HG03575 (cell line): ENCODE data around the gene TP53TG5.
"Not testable (repeated sequence)": the region's sequence is repeated elsewhere in the genome, so short reads cannot be mapped to it uniquely, and the experiment has no call there.

Experiments
- ATAC-seq: cut with Tn5 transposase; IDR thresholded peaks from one replicate; pipeline ENCODE4 v1.9.1; 2021; ENCODE audit not compliant: unreplicated experiment, insufficient number of reproducible peaks, low FRiP score; ENCODE audit errors: extremely low read depth

TP53TG5 gene

DNA sequence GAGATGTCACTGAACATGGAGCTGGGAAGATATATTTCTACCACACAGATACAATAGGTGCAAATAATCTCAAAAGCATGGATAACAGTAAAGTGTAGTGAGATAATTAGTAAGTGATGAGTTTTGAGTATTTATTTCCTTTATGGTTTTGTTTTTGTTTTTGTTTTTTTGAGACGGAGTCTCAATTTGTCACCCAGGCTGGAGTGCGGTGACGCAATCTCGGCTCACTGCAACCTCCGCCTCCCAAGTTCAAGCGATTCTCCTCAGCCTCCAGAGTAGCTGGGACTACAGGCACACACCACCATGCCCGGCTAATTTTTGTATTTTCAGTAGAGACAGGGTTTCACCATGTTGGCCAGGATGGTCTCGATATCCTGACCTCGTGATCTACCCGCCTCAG, 27.3 kb downstream of the TP53TG5 start:
- not testable (repeated sequence) for ATAC-seq

DNA sequence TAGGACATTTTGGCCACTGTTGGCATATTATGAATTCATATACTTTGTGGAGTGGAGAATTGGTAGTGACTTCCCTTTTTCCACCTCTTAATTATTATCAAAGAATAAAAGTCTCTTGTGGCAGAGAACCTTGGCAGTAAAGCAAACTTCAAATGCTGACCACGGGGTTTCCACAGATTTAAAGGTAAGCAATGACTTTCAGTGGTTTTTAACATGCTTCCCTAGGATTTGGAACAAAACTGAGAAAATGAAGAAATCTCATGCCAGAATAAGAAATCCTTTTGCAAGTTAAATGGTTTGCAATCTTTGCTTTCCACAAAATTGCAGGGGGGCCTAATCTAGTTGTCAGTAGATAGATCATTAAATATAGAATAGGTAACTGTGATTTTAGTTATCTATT, 27.9 kb downstream of the TP53TG5 start:
- ATAC-seq = no peak

DNA sequence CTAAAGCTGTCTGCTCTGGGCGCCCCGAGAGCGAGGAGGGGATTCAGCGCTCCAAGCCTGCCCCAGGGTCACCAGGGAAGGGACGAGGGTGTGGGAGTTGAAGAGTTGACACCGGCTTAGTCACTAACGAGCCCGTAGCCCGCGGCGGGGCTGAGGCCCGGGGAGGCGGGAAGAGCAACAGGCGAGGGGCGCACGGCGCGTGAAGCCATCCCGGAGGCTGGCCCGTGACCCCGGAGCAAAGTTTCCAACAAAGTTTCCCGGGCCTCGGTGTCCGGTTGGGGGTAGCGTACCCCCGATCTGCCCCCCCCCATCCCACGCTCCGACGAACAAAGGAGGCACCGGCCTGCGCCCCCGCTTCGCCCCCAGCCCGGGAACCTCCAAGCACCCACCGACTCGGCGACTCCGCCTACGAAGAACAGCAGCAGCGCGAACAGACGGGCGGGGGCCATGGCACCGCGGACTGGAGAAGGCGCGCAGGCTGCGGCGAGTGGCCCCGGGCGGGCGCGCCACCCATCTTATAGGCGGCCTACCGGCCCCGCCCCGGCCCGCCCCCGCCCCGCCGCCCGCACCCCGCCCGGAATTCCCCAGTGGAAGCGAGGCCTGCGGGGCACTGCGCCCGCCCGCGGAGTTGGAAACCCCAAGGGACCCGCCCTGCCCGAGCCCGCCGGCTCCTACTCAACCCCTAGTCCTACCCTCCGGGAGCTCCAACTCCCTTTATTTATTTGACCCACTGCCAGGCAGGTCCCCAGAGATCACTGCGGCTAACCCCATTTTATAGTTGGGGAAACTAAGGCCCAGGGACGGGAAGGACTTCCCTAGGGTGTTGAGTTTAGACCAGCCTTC, 30.0 kb downstream of the TP53TG5 start, which contains the start of gene SDC4:
Gene SDC4 (minus strand): TSS at position 489 of the 843 bp plus-strand sequence. CDS start 40 bp downstream, at position 449.
- no peak for ATAC-seq

DNA sequence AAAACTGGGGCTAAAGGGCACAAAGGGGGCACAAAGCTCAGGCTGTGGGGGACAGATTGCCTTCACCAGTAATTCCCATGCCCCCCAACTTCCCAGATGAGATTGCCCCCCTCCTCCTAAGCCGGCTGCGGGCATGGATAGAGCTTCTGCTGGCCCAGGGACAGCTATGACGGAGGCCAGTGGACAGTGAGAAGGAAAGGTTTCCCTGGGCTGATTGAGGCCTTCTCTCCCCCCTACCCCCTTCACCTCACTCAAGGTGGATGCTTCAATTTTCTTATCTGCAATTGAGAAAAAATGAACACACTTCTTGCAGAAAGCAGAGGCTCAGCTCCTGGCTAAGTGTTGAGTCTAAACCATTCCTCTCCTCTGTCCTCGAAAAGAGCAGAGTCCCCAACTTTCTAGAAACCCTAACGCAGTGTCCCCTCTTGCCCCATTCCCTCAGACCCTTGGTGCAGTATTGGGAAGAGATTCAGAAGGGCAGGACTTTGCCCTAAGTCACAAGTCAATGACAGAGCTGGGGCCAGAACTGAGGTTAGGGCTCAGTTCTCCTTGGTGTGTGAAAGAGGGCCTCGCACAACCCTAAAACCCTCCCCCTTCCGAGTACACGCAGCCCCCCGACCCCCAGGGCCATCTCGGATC, 30.7 kb downstream of the TP53TG5 start:
- ATAC-seq = no peak

DNA sequence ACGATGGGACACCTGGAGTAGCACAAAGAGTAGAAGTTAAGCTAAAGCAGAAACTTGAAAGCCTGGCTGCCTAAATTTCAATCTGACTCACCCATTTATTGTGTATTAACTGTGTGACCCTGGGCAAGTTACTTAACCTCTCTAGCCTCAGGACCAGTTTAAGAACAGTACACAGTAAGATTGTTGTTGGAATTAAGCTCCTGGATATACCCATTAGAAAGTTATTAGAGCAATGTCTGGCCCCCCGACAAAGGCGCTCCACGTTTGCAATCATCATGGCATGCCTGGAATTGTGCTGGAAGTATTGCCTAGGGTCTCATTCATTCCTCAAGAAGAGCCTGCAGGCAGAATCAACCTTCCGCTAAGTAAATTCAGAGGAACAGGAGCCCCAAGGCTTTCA, 31.3 kb downstream of the TP53TG5 start:
- no peak for ATAC-seq

DNA sequence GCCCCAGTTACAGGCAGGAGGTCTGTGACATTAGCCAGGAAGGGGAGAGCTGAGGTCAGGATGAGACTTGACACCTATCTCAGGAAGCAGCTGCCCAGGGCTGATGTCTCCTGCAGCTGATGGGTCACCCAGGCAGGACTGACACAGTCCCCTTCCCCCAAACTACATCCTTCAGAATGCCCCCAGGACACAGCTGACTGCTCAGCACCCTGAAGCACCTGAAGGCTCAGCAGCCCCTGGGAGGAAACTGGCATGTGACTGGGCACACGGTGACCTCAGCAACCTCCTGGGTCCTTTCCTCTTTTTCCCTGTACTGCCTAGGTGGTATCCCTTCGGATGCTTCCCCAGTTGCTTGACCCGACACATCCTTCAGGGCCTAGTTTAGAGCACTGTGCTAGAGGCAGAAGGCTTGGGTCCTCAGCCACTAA, 31.8 kb downstream of the TP53TG5 start:
- ATAC-seq = no peak

DNA sequence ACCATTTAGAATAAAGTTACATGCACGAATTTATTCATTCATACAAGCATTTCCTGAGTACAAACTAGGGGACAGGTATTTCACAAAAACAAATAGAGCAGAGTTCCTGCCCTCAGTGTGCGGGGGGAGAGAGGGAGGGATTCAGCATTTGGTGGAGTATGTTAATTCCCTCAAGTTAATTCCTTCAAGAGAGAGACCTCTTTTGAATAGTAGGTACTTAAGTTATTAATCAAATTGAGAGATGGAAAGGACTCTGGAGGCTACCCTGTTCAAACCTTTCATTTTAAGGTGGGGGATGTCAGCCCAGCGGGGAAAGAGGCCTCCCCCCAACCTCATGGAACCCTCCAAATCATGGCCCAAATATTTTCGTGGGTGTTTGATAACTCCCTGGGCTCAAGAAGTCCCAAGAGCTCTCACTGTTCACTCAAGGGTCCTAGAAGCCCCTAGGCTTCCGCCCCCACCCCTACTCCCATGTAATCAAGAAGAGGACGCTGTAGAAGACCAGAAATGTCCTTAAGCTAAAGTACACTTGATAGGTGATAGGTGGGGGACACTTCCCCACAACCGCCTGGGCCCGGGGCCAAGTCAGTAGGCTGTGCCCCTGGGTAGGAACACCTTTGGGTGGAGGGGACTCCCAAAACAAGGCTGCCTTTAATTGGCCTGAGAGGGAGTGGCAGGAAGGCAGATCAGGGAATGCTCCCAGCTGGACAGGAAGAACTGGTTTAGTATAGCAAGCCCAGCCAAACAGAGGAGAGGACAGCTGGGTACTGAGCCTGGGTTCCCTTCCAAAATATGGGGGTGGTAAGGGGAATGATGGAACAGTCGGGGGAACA, 32.8 kb downstream of the TP53TG5 start:
- no peak for ATAC-seq

DNA sequence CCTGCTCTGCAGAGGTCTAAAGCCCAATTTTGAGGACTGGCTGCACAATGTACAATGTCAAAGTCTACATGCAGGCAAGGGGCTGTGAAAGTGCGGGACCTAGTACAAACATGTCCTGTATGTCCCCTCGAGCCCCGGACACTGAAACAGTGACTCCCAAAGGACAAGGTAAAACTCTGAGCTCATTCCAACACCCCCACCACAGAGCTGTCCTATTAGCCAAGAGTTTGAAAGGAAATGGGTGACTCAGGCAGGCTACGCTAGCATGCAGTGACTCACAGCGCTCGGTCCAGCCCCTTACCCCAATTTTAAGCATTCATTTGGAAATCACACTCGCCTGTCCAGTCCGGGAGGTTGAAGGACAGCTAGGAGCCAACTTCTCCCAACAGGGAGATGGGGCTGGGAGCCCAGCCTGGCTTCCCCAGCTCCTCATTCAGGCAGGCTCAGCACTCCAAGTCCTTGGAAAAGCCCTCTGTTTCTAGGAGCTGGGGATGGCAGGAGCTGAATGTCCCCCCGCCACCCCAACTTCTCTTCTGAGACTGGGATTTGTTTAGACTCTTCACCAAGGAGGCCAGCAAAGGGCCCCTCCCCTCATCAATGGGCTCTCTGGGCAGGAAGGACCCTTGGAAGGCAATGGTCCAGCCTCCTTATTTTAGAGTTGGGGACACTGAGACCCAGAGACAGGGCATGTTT, 33.8 kb downstream of the TP53TG5 start:
- no peak for ATAC-seq

DNA sequence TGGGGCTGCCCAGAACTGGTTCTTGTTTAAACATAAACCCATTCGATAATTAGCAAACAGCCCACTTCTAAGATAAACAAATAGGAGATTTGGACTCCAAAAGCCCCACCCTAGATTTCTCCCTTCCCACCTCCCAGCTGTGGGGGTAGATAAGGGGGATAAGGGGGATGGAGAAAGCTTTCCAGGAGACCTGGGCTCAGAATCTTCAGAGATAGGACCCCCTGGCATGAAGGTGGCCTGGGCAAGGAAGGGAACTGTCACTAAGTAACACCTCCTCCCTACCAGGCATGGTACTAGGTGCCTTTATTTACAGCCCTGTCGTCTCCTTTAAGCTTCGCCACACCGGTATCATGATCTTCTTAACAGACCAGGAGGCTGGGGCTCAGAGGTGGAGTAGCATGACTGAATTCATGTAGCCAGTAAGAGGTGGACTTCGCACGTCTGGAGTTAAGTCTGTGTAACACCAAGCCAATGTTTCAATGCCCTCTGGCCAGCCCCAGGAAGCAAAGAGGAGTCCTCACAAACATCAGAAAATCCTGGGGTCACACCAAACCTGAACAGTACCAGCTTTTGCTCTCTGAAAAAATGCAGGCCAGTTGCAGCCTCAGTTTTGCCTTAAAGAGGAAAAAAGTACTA, 34.5 kb downstream of the TP53TG5 start:
- no peak for ATAC-seq

DNA sequence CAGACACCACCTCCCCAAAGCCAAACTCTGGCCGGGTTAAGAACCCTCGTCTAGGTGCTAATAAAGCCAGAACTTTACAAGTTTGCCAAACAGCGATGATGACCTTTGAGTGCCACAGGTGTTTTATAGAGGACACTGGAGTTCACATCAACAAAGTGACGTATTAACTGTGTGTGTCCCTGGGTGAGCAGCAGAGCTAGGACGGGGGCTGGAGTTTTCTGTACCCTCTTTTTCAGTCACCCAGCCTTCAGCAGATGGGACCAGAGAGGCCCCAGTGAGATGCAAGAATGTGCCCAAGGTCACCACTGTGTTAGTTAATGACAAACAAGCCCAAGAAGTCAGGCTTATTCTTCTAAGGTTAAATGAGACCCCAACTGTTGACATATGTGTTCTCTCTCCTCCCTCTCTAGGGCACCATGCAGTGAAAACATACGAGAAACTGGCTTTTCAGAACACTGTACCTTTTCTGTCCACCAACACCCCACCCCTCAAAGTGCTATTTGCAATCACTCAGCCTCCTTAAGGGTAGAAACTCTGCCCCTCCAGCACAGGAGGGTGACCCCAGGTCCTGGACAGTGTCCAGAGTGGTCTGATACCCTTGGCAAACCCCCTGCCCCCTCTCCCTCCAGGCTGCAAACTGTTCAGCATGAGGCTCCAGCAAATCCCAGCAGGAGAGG, 35.1 kb downstream of the TP53TG5 start:
- ATAC-seq = no peak

DNA sequence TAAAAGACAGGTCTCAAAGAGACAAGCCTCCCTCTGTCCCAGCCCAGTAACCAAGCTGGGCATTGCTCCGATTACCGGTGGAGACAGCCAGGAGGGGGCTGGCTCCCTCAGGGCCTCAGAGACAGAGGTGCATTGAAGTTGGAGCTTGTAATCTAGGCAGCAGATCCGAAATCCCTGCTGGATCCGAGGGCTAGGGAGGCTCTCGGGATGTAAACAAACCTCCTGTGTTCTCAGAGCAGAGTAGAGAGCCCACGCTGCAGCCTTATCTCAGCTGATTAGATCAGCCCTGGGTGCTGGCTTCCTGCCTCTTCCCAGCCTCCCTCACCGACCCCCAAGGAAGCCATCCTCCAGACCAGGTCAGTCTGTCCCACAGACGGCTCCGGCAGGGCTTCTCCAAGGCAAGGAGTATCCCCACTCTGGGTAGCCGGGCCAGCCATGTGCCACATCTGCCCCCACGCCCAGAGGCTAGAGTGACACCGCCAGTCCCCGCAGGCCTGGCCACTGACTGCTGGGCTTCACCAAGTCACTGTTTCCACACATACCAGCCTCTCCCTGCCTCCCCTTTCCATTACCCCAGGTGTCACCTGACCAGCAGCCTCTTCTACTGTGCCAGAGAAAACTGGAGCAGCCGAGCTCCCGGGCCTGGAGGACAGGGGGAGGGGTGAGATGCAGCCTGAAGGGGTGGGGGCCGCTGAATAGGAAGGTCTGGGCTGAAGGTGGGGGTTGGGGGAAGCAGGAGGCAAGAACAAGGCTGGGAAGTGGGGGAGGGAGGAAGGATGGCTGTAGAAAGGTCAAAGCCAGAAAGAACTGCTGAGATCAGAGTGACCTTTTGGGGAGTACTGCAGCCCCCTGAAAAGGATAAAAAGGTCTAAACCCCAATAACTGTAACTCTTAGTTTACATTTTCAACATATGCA, 35.9 kb downstream of the TP53TG5 start:
- no peak for ATAC-seq

DNA sequence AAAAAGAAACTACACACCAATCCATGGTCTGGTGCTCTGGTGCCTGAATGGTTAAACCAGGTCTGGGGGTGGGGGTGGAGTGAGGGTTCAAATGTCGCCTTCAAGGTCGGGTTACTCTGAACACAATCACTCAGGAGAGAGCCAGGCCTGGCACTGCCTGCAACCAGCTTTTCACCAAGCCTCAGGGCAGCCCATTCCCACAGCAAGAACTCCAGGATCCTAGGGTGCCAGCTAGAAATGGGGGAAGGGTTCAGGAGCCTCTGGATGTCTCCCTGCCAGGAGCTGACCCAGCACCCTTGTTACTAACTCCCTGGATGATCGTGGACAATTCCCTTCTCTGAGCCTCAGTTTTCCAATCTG, 36.6 kb downstream of the TP53TG5 start:
- no peak for ATAC-seq

DNA sequence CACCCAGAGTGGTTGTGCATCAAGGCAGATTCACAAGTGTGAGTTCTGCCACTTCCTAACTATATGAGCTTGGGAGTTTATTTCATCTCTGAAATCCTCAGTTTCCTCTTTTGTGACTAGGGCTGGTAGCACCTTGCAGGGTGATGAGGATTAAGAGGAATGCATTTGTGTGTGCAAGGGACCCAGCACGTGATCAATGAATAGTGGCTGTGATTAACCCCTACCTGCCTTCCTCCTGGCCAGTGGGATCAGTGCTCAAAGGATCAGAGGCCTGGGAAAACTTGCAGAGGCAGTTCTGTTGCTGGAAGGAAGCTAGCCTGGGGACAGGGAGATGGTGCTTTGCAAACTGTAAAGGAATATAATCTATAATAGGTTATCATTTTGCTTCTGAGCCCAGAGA, 37.2 kb downstream of the TP53TG5 start:
- no peak for ATAC-seq

DNA sequence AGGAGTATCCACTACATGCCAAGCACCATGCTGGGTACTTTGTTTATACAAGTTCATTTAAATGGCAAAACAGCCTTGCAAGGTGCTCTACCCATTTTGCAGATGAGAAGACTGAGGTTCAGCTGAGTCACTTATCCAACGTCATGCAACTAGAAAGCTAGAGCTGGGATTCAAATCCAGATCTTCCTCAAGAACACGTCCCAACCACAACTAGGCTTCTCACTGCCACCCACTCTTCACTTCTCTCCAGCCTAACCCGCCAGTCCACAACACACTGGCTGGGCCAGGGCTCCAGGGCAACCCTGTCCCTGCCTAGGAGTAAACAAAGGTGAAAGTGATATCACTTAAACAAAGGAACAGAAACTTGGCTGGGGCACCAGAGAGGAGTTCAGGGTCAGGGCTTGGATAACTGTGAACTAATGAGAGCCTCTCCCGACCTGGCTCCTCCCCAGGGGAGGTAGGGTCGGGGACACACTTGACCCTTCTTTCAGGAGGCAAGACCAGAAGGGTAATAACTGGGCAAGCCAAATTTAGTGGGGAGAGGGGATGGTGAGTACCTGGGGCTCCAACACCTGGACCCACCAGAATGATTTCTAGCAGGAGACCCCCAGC, 37.8 kb downstream of the TP53TG5 start:
- ATAC-seq = no peak

DNA sequence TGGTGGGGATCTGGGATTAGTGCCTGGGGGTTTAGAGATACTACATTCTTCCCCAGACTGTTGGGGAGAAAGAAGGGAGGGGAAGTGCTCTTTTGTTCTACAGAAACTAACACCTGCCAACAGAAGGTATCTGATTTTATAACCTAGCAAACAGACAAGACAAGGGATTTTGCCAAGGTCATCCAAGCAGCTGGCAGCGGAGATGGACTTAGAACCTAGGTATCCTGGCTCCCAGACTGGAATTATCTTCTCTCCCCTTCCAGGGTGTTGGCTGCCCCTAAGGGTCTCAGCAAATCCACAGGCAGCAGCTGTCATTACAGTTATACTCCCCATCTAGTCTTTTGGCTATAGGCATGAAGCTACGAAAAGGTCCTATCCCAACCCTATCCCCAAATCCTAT, 38.3 kb downstream of the TP53TG5 start:
- no peak for ATAC-seq

DNA sequence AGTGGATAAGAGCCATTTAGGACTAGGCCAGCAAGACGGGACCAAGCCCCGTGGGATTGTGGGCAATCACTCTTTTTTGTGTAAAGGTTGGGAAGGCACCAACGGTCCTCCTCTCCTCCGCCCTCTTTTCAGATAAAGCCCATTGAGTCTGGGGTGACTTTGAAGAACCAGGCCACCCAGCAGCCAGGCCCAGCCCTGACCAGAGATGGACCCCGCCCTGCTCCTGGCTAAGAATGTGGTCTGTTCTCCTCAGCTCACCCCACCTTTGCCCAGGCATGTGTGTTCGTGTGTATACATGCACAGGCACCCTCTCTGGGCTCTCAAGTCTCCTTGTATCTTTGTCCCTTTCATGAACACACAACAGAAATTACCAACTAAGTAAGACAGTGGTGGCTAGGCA, 39.0 kb downstream of the TP53TG5 start:
- no peak for ATAC-seq
